ENCODE data around the gene PTPN9.
"Not testable (repeated sequence)": the region's sequence is repeated elsewhere in the genome, so short reads cannot be mapped to it uniquely, and the experiment has no call there.

PTPN9 gene

DNA sequence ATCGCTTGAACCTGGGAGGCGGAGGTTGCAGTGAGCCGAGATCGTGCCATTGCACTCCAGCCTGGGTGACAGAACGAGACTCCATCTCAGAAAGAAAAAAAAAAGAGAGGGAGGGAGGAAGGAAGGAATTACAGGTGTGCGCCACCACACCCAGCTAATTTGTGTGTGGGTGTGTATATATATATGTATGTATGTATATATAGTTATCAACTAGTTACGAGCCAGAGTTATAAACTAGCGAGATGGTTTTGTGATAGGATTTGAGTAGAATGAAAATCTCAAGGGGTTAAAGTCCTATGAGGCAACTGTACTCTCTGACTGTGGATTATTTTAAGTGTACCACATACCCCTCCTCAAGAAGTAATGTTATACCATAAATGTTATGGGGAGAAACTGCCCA lies 76.8 kb downstream of the PTPN9 start:
- Histone ChIP-seq H3K9ac (no peak overlapping the region), H3K4me2 (ENCODE audit: low read length) (no peak overlapping the region), H3K27me3 (ENCODE audit: control insufficient read depth, insufficient read depth, low read length) (no peaks in the 10 kb centered on the region), H3K36me3 (ENCODE audit: control insufficient read depth, insufficient read depth, low read length) (no peaks in the 10 kb centered on the region), H3K27ac (no peak overlapping the region), H2AFZ (no peak overlapping the region), H3K4me3 (ENCODE audit: low read depth, low read length) (no peak overlapping the region), H3K9me3 (ENCODE audit: control insufficient read depth, low read length) (no peaks in the 10 kb centered on the region), H3K79me2 (no peaks in the 10 kb centered on the region), H3K4me1 (no peaks in the 10 kb centered on the region)
- TF ChIP-seq, protein P1, sequence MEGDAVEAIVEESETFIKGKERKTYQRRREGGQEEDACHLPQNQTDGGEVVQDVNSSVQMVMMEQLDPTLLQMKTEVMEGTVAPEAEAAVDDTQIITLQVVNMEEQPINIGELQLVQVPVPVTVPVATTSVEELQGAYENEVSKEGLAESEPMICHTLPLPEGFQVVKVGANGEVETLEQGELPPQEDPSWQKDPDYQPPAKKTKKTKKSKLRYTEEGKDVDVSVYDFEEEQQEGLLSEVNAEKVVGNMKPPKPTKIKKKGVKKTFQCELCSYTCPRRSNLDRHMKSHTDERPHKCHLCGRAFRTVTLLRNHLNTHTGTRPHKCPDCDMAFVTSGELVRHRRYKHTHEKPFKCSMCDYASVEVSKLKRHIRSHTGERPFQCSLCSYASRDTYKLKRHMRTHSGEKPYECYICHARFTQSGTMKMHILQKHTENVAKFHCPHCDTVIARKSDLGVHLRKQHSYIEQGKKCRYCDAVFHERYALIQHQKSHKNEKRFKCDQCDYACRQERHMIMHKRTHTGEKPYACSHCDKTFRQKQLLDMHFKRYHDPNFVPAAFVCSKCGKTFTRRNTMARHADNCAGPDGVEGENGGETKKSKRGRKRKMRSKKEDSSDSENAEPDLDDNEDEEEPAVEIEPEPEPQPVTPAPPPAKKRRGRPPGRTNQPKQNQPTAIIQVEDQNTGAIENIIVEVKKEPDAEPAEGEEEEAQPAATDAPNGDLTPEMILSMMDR (IDR thresholded peaks at IDR 0.05), result no peak

DNA sequence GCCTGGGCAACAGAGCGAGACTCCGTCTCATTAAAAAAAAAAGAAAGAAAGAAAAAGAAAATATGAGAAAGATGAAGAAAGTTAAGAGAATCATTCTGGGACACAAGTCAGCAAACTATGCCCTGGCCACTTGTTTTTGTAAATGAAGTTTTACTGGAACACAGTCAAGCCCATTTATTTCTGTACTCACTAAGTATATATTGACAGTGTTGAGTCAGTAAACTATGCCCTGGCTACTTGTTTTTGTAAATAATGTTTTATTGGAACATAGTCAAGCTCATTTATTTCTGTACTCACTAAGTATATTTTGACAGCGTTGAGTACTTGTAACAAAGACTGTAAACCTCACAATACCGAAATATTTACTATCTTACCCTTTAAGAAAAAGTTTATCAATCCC lies 85.4 kb downstream of the PTPN9 start:
- TF ChIP-seq, protein P1 (IDR thresholded peaks at IDR 0.05), result no peak
- Histone ChIP-seq H3K9ac (no peak overlapping the region), H2AFZ (no peak overlapping the region), H3K27ac (no peak overlapping the region), H3K4me3 (ENCODE audit: low read depth, low read length) (no peak overlapping the region), H3K27me3 (ENCODE audit: control insufficient read depth, insufficient read depth, low read length) (no peaks in the 10 kb centered on the region), H3K4me1 (no peaks in the 10 kb centered on the region), H3K79me2 (no peaks in the 10 kb centered on the region), H3K36me3 (ENCODE audit: control insufficient read depth, insufficient read depth, low read length) (no peaks in the 10 kb centered on the region), H3K9me3 (ENCODE audit: control insufficient read depth, low read length) (no peaks in the 10 kb centered on the region), H3K4me2 (ENCODE audit: low read length) (no peak overlapping the region)

DNA sequence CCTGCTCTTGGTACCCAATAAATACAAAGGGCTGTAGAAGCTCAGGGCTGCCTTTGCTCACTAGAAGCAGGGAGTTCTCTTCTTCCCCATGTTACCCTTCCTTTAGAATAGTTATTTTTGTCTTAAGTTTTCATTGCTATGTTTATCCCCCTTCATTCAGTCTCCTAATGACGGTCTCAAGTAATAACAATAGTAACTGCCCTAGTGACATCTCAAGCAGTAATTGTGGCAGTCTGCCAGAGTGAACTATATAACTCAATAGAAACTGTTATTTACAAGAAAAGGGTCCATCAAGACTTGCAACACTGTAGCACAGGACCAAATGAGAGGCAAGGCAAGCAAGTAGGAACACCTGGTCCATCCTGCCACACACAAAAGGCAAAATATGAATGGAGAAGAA lies 95.2 kb downstream of the PTPN9 start:
- Histone ChIP-seq H2AFZ (no peak overlapping the region), H3K4me1 (no peaks in the 10 kb centered on the region), H3K9ac (no peak overlapping the region), H3K36me3 (ENCODE audit: control insufficient read depth, insufficient read depth, low read length) (no peaks in the 10 kb centered on the region), H3K9me3 (ENCODE audit: control insufficient read depth, low read length) (no peaks in the 10 kb centered on the region), H3K79me2 (no peaks in the 10 kb centered on the region), H3K27me3 (ENCODE audit: control insufficient read depth, insufficient read depth, low read length) (no peaks in the 10 kb centered on the region), H3K4me2 (ENCODE audit: low read length) (no peak overlapping the region), H3K4me3 (ENCODE audit: low read depth, low read length) (no peak overlapping the region), H3K27ac (no peak overlapping the region)
- TF ChIP-seq, protein P1 (IDR thresholded peaks at IDR 0.05), result no peak

DNA sequence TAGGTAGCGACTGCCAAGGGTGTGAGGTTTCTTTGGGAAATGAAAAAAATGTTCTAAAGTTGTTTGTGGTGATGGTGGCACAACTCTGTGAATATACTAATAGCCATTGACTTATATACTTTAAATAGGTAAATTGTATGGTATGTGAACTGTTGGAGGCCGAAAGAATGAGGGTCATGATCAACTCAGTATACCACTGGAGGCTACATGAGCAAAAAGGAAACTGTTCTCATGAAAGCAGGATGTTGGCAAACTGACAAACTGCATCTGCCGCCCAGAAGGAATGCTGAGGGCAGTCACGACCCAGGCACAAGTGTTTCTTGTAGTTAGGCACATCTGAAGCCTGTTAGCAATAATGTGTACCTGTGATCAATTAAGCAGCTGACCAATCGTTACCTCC lies 95.6 kb downstream of the PTPN9 start:
- H3K79me2 ChIP-seq; H3K4me1 ChIP-seq; H3K9me3 ChIP-seq (ENCODE audit: control insufficient read depth, low read length); H3K4me3 ChIP-seq (ENCODE audit: low read depth, low read length); H3K36me3 ChIP-seq (ENCODE audit: control insufficient read depth, insufficient read depth, low read length); H3K9ac ChIP-seq; H2AFZ ChIP-seq; H3K27me3 ChIP-seq (ENCODE audit: control insufficient read depth, insufficient read depth, low read length); H3K27ac ChIP-seq; H3K4me2 ChIP-seq (ENCODE audit: low read length): not testable (repeated sequence)

DNA sequence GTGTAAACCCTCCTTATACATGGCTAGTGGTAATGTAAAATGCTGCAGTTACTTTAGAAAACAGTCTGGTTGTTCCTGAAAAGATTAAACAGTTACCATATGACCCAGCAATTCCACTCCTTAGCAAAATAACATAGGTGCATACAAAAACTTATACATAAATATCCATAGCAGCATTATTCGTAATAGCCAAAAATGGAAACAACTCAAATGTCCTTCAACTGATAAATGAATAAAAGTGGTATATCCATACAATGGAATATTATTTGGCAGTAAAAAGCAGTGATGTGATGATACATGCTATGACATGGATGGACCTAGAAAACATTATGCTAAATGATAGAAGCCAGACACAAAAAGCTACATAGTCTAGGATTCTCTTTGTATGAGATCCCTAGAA lies 96.0 kb downstream of the PTPN9 start:
- H3K27ac ChIP-seq, result no peak overlapping the region
- H3K4me1 ChIP-seq, result no peaks in the 10 kb centered on the region
- no peak overlapping the region for H3K9ac ChIP-seq
- H3K9me3 ChIP-seq (ENCODE audit: control insufficient read depth, low read length), result no peaks in the 10 kb centered on the region
- no peaks in the 10 kb centered on the region for H3K36me3 ChIP-seq (ENCODE audit: control insufficient read depth, insufficient read depth, low read length)
- H2AFZ ChIP-seq, result no peak overlapping the region
- TF ChIP-seq, protein P1 (IDR thresholded peaks at IDR 0.05), result no peak
- H3K4me2 ChIP-seq (ENCODE audit: low read length), result no peak overlapping the region
- H3K79me2 ChIP-seq, result no peaks in the 10 kb centered on the region
- H3K27me3 ChIP-seq (ENCODE audit: control insufficient read depth, insufficient read depth, low read length), result no peaks in the 10 kb centered on the region
- no peak overlapping the region for H3K4me3 ChIP-seq (ENCODE audit: low read depth, low read length)

DNA sequence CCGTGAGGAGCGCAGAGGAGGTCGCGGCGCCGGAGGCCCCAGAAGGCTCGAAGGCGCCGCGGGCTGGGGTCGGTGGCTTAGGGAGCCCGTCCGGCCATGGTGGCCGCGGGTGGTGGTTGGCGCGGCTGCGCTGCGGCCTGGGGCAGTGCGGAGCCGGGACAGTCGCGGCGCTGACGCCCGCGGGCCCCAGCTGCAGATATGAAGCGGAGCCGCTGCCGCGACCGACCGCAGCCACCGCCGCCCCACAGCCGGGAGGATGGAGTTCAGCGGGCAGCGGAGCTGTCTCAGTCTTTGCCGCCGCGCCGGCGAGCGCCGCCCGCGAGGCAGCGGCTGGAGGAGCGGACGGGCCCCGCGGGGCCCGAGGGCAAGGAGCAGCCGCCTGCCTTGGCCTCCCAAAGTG lies 98.7 kb downstream of the PTPN9 start:
- not testable (repeated sequence) for H3K27me3 ChIP-seq (ENCODE audit: control insufficient read depth, insufficient read depth, low read length)

More for the DNA sequence above, 98.7 kb downstream of the PTPN9 start:
- not testable (repeated sequence) for H2AFZ ChIP-seq; H3K27ac ChIP-seq; H3K4me2 ChIP-seq (ENCODE audit: low read length); H3K36me3 ChIP-seq (ENCODE audit: control insufficient read depth, insufficient read depth, low read length); H3K4me3 ChIP-seq (ENCODE audit: low read depth, low read length); H3K9me3 ChIP-seq (ENCODE audit: control insufficient read depth, low read length); H3K4me1 ChIP-seq; H3K9ac ChIP-seq; H3K79me2 ChIP-seq
